Panc1 (cell line): ENCODE data around the gene IGFLR1.

Source experiments
- POLR2AphosphoS5 ChIP-seq: IDR thresholded peaks from 2 replicates; pipeline ENCODE4 v1.6.1; 2012; ENCODE audit warnings: mild to moderate bottlenecking, low read depth, low read length, moderate library complexity
- TF ChIP-seq, protein P1 (sequence below): fragments of 450-650 bp; IDR thresholded peaks from 2 replicates; pipeline ENCODE4 v1.5.1; 2017; ENCODE audit warnings: mild to moderate bottlenecking
- TF ChIP-seq, protein P2 (sequence below), 2 experiments: IDR thresholded peaks; 2 replicates each; pipeline ENCODE4 v1.6.1; 2011 to 2012; ENCODE audit warnings: low read depth in 2 of 2, control low read depth in 1 of 2, low read length in 1 of 2, mild to moderate bottlenecking in 1 of 2, moderate library complexity in 1 of 2; ENCODE audit not compliant: insufficient read depth in 1 of 2

- TF ChIP-seq, protein P1, sequence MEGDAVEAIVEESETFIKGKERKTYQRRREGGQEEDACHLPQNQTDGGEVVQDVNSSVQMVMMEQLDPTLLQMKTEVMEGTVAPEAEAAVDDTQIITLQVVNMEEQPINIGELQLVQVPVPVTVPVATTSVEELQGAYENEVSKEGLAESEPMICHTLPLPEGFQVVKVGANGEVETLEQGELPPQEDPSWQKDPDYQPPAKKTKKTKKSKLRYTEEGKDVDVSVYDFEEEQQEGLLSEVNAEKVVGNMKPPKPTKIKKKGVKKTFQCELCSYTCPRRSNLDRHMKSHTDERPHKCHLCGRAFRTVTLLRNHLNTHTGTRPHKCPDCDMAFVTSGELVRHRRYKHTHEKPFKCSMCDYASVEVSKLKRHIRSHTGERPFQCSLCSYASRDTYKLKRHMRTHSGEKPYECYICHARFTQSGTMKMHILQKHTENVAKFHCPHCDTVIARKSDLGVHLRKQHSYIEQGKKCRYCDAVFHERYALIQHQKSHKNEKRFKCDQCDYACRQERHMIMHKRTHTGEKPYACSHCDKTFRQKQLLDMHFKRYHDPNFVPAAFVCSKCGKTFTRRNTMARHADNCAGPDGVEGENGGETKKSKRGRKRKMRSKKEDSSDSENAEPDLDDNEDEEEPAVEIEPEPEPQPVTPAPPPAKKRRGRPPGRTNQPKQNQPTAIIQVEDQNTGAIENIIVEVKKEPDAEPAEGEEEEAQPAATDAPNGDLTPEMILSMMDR = no peak
- no peak for TF ChIP-seq POLR2AphosphoS5
- TF ChIP-seq, protein P2, sequence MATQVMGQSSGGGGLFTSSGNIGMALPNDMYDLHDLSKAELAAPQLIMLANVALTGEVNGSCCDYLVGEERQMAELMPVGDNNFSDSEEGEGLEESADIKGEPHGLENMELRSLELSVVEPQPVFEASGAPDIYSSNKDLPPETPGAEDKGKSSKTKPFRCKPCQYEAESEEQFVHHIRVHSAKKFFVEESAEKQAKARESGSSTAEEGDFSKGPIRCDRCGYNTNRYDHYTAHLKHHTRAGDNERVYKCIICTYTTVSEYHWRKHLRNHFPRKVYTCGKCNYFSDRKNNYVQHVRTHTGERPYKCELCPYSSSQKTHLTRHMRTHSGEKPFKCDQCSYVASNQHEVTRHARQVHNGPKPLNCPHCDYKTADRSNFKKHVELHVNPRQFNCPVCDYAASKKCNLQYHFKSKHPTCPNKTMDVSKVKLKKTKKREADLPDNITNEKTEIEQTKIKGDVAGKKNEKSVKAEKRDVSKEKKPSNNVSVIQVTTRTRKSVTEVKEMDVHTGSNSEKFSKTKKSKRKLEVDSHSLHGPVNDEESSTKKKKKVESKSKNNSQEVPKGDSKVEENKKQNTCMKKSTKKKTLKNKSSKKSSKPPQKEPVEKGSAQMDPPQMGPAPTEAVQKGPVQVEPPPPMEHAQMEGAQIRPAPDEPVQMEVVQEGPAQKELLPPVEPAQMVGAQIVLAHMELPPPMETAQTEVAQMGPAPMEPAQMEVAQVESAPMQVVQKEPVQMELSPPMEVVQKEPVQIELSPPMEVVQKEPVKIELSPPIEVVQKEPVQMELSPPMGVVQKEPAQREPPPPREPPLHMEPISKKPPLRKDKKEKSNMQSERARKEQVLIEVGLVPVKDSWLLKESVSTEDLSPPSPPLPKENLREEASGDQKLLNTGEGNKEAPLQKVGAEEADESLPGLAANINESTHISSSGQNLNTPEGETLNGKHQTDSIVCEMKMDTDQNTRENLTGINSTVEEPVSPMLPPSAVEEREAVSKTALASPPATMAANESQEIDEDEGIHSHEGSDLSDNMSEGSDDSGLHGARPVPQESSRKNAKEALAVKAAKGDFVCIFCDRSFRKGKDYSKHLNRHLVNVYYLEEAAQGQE (IDR thresholded peaks at IDR 0.05; ENCODE audit: insufficient read depth in 1 of 2, low read depth in 2 of 2, low read length in 1 of 2) = no peak
Measured at GRCh38 chr19:35746087-35746462, 3.8 kb upstream of the IGFLR1 start.
